Activated CD4-positive, alpha-beta T cell treated with anti-CD3 and anti-CD28 coated beads, Interleukin-10, Interleukin-2, amounts not matched to agents 100 ng/mL and 50 ng/mL, durations not matched to agents 16 hours and 8 hours (primary cell): ENCODE results near the gene DLG4.
"Not testable (repeated sequence)": the region's sequence is repeated elsewhere in the genome, so short reads cannot be mapped to it uniquely, and the experiment has no call there.

ENCODE experiments used
- DNase-seq: peaks from one replicate; pipeline ENCODE4 v3.0.0-alpha.2; 2020

Gene DLG4

GRCh38 chr17:7211491-7212273 lies 8.0 kb downstream of the DLG4 start:
- DNase-seq: no peak

GRCh38 chr17:7208754-7209460 lies 10.7 kb downstream of the DLG4 start:
- DNase-seq: no peak

GRCh38 chr17:7208027-7208571 lies 11.5 kb downstream of the DLG4 start:
- DNase-seq: no peak

GRCh38 chr17:7207120-7208001 lies 12.3 kb downstream of the DLG4 start:
- DNase-seq: no peak

GRCh38 chr17:7205561-7205960 lies 14.1 kb downstream of the DLG4 start:
- no peak for DNase-seq

- DNase-seq: peak; percentile 92
These were observed 14.7 kb downstream of the DLG4 start for GRCh38 chr17:7204828-7205461.

- no peak for DNase-seq
These were observed 15.3 kb downstream of the DLG4 start for GRCh38 chr17:7204336-7204735.

- DNase-seq: no peak
These were observed 16.2 kb downstream of the DLG4 start for GRCh38 chr17:7203391-7203790.

GRCh38 chr17:7196651-7197401 lies 22.8 kb downstream of the DLG4 start:
- DNase-seq: no peak

- no peak for DNase-seq
These were observed 23.7 kb downstream of the DLG4 start for GRCh38 chr17:7195971-7196370.

GRCh38 chr17:7192271-7192937 lies 27.2 kb downstream of the DLG4 start:
- DNase-seq: no peak

- peak; percentile 42 for DNase-seq
These were observed 27.9 kb downstream of the DLG4 start for GRCh38 chr17:7191571-7192270.

- DNase-seq: no peak
These were observed 28.6 kb downstream of the DLG4 start for GRCh38 chr17:7191069-7191468.

- no peak for DNase-seq
These were observed 29.2 kb downstream of the DLG4 start for GRCh38 chr17:7190276-7190917.

GRCh38 chr17:7186241-7186640 lies 33.4 kb downstream of the DLG4 start:
- DNase-seq: no peak

- DNase-seq: no peak
These were observed 35.0 kb downstream of the DLG4 start for GRCh38 chr17:7184647-7185046.

GRCh38 chr17:7184091-7184488 lies 35.5 kb downstream of the DLG4 start:
- DNase-seq: no peak

GRCh38 chr17:7183433-7184090 lies 36.1 kb downstream of the DLG4 start:
- DNase-seq: no peak

GRCh38 chr17:7182101-7182500 lies 37.5 kb downstream of the DLG4 start:
- DNase-seq: not testable (repeated sequence)
